Left forelimb (tissue), 1 donor: ENCODE results near the gene SLF1.

Source experiments
- DNase-seq: peaks from one replicate; pipeline ENCODE4 v3.0.0-alpha.2; 2018; ENCODE audit warnings: low spot score

The SLF1 gene

DNA sequence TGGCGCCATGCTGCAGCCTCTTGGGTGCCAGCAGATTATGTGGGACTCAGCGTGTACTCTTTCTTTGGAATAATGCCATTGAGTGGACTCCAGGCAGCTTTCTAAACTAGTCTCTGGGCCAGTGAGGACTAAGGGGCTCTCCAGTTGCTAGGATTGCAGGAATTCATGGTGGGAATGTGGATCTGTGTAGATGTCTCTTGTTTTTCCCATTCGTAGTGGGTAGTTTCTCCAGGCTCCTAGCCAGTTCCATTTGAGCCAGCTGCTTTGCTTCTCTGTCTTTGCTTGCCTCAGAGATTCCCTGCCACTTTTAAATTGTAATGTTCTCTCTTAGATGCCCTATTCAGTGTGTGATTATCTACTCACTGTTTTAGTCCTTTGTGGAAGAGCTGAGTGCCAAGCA is 42.6 kb downstream of the SLF1 start:
- no peak for DNase-seq

DNA sequence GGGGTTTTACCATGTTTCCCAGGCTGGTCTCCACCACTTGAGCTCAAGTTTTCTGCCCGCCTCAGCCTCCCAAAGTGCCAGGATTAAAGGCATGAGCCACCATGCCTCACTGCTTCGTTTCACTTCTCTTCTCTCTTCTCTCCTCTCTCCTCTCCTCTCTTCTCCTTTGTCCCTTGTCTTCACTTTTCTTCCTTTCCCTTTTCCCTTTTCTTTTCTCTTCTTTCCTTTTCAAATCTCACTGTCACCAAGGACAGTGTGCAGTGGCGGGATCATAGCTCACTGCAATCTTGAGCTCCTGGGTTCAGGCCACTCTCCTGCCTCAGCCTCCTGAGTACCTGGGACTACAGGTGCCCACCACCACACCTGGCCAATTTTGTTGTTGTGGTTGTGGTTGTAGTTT is 49.5 kb downstream of the SLF1 start:
- DNase-seq: no peak

DNA sequence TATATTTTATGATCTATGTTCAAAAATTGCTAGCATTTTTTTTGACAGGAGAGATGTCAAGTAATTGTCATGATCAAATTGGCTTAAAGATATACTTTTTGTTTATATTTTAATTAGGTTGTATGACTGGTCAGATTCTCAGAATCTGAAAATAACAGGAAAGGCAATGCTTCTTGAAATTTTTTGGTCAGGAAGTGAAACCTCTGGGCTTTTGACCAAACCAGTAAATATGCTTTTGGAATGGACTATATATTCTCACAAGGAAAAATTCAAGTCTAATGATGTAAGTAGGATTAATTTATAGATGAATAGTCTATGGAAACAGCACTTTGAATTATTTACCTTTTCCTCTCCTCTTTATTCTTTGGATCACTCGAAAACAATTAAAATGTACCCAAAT is 52.3 kb downstream of the SLF1 start:
- no peak for DNase-seq

DNA sequence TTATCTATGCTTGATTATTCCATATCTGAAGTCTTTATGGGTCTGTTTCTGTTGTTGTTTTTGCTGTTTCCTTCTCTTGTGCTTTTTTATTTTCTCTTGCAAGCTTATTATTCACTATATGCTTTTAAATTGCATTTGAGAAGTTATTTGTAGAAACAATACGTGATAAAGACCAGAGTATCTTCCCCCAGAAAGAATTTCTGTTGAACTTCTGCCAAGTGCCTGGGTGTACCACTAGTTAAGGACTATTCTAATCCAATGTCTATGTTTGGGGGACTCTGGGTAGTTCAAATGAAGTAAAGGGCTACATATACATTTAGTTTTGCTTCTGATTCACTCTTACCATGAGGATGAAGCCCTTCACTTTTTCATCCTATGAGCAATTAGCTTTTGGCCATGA is 54.3 kb downstream of the SLF1 start:
- DNase-seq: no peak

DNA sequence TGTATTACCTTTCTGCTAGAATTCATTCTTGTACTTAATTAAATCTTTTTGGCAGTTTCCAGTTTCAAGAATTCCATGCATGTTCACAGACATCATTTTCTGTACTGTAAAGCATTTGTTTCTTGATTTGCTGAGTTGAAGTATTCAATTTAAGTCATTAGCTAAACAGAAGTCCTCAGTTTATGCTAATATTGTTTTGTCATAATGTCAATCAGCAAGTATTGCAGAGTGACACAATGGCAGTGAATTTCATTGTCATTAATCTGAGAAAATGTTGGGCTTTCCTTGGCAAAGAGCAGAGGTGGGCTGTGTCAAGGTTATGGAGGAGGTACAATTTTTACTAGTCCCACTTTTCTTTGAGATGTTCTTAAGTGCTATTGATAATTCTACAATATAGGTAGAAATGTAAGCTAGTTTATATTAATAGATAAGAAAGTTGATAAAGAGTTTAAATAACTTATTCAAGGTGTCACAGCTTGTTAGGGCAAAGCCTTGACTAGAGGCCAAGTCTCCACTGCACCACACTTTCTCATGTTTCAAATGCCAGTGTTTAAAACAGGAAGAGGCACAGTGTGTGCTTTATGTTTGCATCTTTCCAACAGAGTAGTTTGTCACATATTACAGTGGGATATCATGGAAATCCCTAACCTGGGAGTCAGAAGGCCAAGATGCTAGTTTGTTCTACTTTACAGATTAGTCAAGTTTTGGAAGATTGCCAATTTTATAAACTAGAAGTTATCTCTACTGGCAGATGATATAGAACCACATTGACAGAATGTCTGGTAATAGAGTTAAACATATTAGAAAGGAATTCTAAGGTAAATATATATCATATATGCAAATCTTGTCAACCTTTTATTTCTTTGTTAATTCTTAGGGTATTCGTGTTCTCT is 56.3 kb downstream of the SLF1 start:
- no peak for DNase-seq

DNA sequence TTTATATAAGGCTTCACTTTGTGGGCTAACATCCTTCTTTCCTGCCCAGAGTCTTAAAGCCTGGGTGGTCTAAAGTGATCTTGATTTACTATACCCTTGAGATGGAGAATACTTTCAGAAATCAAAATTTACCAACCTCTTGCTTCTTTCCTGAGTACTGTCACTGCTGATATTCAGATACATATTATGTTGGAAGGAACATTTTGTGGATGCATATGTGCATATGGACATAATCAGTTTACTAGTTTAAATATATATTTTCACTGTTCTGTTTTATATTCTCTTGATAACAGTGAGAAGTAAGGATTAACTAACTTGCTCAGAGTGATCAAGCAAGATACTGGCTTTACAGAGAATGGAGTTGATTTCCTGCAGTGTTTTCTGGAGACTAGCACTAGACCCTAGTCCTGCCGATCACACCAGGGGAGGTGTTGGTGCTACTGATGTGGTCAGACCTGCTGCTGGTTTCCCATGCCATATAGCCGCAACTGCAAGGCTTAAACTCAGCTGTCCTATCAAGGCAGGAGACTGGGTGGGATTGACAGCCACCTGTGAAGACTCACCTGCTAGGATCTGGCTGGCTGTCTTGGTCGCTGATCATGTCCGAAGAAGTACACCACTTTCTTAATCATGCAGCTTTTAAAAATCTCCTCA is 57.6 kb downstream of the SLF1 start:
- no peak for DNase-seq

DNA sequence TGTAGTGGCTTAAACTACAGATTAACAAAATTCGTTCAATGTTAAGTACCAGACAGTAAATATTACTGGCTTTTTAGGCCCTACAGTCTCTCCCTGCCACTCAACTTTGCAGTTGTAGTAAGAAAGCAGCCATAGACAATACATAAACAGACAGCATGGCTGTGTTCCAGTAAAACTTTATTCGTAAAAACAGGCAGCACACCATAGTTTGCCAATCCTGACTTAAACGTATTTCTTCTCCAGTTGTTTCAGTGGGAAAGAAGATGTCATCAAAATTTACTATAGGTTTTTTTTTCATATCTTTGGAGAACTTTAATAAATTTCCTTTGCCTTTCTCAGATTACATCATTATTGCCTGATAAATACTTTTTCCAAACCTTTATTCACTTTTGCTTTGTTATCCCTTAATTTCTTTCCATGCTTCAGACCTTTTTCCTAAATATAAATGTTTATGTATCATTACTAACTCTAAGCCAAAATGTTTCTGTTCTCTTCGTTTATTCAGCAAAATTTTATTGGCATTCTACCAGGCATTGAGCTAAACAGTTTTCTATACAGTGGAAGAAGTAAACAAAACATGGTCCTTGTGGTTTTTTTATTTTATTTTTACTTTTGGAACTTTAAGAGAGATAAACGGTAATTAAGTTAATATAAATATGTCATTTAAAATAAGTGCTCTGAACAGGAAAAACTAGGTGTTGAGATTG is 64.5 kb downstream of the SLF1 start:
- DNase-seq: no peak

DNA sequence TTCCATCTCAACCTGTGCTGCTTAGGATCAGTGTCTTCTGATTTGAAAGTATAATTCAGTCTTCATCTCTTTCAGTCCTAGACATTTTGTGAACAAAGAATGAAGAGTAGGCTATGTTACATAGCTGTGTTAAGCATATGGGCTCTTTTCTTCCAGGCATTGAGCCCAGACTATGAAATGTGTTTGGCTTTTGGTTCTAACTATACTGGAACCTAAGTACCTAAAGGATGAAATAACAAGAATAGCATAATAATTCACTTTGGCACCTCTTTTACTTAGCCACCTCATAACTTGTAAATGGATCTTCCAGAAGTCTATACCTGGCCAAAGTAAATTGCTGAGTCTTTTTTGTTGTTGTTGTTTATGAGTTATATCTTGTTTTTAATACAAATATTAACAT is 71.4 kb downstream of the SLF1 start:
- DNase-seq: no peak

DNA sequence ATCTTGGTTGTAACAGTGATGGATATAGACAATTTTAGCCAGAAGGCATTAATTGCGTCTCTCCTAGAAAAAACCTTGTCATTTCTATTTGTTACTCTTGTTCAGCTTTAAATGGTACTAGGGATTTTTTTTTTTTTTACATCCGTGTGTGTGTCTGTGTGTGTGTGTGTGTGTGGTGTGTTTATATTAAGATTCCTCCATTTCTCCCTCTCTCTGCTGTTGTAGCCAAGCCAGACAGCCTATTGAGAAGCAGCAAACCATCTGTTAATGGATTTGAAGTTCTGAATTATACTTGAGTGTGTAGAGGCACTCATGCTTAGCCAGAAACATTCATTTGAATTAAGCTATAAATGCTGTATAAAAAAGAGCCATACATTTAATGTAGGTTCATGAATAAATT is 72.3 kb downstream of the SLF1 start:
- no peak for DNase-seq

DNA sequence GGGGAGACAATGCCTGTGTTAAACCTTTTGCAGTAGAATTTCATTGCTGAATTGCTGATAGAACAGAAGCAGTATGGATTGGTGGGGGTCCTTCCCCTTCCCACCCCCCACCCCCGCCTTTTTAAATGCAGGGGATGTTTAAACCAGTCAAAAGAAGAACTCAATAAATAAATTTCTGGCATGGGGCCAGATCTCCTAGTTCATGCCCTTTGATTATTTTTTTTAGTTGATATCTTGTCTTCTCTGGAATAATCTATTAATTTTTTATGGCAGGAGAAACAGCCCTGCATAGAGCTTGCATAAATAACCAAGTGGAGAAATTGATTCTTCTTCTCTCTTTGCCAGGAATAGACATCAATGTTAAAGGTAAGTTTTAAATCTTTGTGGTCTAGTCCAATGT is 72.8 kb downstream of the SLF1 start:
- no peak for DNase-seq

DNA sequence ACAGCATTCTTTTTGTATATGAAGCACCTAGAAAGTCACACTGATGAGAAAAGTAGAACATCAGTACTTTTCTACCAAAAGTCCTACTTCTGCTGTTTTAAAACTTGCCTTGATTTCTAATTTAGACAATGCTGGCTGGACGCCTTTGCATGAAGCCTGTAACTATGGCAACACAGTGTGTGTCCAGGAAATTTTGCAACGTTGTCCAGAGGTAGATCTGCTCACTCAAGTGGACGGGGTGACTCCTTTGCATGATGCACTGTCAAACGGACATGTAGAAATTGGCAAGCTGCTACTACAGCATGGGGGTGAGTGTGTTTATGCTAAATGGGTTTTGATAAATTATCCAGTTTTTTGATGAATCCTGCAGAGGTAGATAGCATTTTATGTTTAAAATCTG is 73.5 kb downstream of the SLF1 start:
- no peak for DNase-seq

DNA sequence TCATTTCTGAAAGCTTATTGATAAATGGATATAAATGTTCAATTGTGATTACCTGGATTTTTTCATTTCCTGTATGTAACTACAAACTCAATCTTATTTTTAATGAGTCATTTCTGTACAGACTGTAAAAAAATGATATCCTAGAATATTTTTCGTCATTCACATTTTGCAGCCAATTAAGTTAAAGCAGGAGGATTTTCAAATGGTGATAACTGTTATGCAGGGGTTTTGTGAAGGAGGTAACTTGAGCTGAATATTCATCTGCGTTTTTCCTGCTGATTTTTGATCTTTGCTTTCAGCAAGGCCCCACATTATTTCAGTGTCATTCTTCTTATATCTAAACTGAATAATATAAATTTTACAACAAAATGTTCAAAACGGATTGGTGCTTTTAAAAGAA is 74.1 kb downstream of the SLF1 start:
- DNase-seq: no peak

DNA sequence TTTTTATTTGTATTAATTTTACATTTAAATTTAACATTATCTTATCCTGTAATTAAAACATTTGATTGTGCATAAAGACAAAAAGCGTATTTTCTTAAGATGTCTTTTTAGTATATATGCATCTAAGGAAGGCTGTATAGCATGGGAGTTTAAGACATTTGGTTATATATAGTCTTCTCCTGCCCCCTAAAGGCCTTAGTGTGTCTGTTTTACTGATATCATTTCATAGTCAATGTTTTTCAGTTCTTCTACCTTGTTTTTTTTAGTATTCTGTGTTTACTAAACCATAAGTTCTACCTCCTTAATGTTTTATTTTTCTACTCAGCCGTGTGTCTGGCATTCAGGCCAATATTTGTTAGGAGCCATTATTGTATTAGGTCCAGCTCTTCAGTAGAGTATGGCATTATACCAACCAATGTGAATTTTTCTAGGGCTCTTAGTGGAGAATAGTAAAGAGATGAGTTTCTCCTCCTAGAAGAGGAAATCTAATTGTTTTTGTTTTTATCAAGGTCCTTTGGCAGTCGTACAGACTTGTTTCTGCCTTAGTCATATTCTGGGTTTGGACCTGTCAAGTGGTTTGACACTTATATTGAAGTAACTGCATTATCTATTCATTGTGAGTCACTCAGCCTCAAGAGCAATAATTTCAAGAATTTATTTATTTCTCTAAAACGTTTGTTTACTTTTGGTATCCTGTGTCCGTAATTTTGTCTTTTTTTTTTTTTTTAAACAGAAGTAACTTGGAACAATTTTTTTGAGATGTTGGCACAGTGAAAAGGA is 74.8 kb downstream of the SLF1 start:
- no peak for DNase-seq

DNA sequence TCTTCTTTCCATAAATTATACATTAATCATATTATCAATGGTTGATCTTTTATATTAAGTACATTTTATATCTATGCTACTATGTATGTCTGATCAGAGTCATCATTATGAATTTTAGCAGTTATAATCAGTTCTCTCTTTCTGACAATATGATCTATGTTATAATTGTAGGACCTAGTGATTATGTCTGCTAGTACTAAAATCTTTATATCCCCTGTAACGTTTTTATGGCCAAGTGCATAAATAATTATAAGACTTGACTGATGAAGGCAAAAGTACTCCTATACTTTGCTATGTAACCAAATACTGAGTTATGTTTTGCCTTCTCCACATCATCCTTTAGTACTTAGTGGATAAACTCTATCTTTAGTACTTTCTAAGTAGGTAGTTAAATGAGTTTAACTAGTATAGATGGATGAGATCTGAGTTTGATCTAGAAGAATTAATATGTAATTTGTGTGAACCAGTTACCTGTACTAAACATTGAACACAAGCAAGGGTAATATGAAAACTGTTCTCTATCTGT is 75.4 kb downstream of the SLF1 start:
- no peak for DNase-seq

DNA sequence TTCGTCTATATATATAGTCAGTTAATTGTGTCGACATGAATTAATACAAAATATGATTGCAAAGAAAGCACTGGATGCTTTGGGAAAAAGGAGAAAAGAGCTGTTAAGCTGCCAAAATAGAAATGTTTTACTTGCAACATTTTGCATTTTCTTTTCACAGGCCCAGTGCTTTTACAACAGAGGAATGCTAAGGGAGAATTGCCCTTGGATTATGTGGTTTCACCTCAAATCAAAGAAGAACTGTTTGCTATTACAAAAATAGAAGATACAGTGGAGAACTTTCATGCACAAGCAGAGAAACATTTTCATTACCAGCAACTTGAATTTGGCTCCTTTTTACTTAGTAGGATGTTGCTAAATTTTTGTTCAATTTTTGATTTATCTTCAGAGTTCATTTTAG is 76.2 kb downstream of the SLF1 start:
- no peak for DNase-seq

DNA sequence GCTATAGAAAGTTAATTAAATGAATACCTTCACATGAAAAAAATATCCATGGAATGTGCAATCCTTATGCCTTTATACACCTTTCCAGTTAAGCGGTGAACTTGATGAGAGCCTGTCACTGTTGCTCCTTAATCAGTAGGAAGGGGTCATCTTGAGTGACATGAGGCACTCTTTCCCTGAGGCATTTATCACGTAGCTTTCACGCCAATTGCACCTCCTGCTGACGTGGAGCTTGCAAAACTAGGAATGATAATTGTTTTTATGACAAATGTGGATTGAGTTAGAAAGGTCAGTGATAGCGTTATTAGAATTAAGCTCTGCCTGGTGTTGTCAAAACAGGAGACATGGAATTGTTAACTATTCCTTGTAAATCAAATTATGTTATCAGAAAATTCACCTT is 79.7 kb downstream of the SLF1 start:
- DNase-seq: no peak

DNA sequence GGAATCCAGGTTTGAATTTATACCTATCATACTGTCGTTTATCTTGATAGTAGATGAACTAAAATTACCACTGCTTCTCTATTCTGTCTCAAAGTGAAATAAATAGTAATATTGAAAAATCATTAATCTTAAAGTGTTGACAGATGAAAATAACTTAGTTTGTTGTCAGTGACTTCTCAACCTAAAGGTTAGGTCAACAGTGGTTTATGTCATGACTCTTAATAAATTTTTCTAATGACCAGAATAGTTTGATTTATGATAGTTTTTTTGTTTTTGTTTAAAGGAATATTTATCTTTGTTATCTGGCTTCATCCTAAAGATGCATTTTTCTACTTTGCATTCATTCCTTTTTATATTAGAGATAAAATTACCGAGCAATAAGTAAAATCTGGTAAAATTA is 81.1 kb downstream of the SLF1 start:
- DNase-seq: no peak

DNA sequence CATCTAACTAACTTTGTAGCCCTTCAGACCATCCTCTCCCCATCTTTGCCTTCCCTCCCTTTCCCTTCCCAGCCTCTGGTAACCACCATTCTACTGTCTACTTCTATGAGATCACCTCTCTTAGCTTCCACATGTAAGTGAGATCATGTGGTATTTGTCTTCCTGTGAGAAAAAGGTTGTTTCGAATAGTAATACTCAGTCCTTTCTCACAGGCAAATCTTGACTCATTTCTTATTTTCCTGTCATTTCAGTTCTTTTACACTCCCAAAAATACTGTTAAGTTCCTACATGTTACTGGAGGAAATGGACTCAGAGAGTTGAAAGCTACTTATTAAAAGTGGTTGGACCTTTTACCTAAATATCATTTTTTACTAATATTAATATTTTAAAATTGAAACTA is 82.1 kb downstream of the SLF1 start:
- no peak for DNase-seq

DNA sequence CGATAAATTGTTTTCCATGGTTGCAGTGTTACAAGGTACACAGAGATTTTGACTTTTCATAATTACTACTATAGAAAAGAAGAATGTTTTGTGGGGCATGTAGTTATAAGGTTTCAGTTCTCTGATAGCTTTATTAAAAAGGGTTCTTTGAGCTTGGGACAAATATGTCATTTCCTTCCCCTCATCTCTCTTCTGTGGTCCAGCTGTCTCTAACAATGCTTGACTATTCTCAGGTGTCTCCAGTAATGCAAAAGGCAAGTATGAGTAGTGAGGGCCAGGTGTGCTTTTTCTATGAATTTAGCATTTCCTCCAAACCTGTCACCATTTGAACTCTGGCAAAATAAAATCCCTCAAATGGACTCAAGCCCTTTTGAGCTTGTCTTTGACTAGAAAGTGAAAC is 84.3 kb downstream of the SLF1 start:
- no peak for DNase-seq

DNA sequence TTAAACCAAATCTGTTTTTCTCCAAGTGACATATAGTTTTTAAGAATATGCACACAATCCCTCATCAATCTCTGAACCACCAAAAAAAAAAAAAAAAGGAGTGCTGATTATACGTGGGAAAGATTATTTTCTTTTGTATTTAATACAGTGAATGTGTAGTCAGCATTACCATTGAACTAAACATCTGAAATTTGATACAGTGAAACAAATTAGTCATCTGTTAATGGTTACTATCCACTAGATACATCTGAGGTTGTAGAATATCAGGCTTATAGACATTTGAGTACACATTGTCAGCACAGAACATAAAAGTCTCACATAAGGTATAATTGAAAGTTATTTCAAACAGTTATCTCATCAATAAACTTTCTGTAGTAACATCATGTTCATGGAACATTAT is 87.0 kb downstream of the SLF1 start:
- DNase-seq: no peak

DNA sequence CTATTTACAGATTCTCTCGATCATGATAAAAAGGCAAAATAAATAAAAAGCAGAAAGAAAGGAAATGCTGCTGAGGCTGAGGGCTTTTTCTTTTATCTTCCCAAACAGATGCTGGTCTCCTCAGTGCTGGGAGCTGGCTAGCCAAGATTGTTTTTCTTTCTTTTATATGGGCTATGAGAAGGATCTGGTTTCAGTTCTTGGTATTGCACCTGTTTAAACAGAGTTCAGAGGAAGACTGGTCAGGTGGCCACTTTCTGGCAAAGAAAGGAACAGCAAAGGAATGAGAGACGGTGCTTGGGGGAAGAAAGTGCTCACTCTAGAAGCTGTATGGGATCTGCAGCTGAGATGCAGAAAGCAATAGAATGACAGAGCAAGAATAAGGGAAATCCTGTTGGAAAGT is 88.9 kb downstream of the SLF1 start:
- no peak for DNase-seq

DNA sequence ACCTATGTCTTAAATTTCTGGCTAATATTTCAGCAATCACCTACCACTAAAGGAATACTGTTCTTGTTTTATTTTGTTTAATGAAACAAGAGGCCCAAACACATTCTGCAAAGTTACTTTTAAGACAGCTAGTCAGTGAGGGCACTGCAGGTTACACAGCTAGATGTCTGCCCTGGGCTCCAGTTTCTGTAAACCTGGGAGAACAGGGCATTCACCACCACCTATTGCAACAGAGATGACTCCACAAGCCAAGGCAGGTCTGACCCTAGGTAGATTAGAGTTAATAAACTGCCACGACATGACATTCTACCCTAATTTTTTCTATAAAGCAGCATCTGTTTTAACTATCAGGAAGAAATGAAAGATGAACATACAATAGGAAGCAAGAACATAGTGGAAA is 90.8 kb downstream of the SLF1 start:
- no peak for DNase-seq
